ENCODE measurements around the gene RBM19. TPM values are rescaled to one million over a fixed set of nuclear protein-coding genes. Genes with fewer than 3 reads are reported as not detected.

Gene RBM19
- total RNA-seq, 1 donor: 22.6 TPM

DNA sequence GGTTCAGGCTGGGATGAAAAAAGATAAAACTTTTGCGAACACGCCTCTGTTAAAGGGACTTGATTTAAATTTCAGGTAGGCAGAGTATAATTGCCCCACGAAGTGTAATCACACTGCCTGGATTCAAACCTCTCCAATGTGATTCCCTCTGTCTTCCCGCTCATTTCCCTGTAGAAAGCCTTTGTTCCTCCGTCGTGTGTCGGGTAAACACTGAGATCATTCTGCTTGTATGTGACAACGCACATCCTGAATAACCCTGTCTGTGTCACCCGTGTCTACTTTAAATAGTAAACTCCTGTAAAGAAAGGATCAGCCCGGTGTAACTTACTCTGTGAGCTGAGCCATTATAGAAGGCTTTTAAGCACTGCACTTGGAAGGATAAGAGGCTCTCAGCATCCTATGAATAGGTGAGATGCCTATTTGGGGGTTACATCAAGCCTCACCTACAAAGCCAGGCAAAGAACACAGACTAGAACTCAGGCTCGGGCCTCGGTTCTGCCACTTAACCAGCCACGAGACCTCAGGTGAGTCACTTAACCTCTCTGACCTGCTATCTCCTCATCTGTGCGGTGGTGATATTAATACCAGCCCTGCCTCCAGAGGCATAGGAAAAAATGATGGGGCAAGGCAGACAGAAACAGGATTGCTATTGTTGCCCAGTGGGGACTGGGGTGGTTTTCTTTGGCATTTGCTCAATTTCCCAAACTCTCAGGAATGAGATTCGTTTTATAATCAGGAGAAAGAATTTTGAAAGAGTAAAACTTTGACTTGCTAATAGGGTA is 74.2 kb downstream of the RBM19 start:
- DNase-seq (ENCODE audit: low read depth): no peak
- TF ChIP-seq, protein P1, sequence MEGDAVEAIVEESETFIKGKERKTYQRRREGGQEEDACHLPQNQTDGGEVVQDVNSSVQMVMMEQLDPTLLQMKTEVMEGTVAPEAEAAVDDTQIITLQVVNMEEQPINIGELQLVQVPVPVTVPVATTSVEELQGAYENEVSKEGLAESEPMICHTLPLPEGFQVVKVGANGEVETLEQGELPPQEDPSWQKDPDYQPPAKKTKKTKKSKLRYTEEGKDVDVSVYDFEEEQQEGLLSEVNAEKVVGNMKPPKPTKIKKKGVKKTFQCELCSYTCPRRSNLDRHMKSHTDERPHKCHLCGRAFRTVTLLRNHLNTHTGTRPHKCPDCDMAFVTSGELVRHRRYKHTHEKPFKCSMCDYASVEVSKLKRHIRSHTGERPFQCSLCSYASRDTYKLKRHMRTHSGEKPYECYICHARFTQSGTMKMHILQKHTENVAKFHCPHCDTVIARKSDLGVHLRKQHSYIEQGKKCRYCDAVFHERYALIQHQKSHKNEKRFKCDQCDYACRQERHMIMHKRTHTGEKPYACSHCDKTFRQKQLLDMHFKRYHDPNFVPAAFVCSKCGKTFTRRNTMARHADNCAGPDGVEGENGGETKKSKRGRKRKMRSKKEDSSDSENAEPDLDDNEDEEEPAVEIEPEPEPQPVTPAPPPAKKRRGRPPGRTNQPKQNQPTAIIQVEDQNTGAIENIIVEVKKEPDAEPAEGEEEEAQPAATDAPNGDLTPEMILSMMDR (IDR thresholded peaks at IDR 0.05; ENCODE audit: insufficient read depth, low read length): no peak
- H3K4me3 ChIP-seq (ENCODE audit: low read depth, low read length): no peak overlapping the region

- no peak overlapping the region for H3K4me3 ChIP-seq (ENCODE audit: low read depth, low read length)
- TF ChIP-seq, protein P1 (IDR thresholded peaks at IDR 0.05; ENCODE audit: insufficient read depth, low read length): no peak
- no peak for DNase-seq (ENCODE audit: low read depth)
Observed at GRCh38 chr12:113891167-113891692, 74.9 kb downstream of the RBM19 start.

- TF ChIP-seq, protein P1 (IDR thresholded peaks at IDR 0.05; ENCODE audit: insufficient read depth, low read length): no peak
- no peak overlapping the region for H3K4me3 ChIP-seq (ENCODE audit: low read depth, low read length)
- DNase-seq (ENCODE audit: low read depth): no peak
Observed at GRCh38 chr12:113889891-113890581, 76.1 kb downstream of the RBM19 start.

GRCh38 chr12:113889076-113889475 is 77.0 kb downstream of the RBM19 start:
- H3K4me3 ChIP-seq (ENCODE audit: low read depth, low read length): no peak overlapping the region
- TF ChIP-seq, protein P1 (IDR thresholded peaks at IDR 0.05; ENCODE audit: insufficient read depth, low read length): no peak
- peak; percentile 8 for DNase-seq (ENCODE audit: low read depth)

DNA sequence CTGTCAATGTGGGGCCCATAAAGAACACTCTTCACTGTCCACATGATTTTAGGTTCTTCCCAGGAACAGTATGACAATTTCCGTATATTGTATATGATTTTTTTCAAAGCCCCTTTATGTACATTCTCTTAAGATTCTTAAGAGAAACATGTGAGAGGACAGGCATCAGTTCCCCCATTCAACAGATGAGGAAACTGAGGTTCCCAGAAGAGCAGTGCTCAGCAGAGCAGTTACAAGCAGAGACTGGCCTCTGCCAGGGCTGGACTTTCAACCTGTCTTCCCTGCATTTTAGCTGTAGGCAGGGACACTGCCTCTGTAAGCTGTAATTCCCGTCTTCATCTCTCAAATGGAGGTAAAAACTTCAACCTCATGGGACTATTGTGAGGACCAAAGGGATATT is 77.7 kb downstream of the RBM19 start:
- no peak overlapping the region for H3K4me3 ChIP-seq (ENCODE audit: low read depth, low read length)
- TF ChIP-seq, protein P1 (IDR thresholded peaks at IDR 0.05; ENCODE audit: insufficient read depth, low read length): no peak
- DNase-seq (ENCODE audit: low read depth): no peak

GRCh38 chr12:113887906-113888305 is 78.2 kb downstream of the RBM19 start:
- no peak overlapping the region for H3K4me3 ChIP-seq (ENCODE audit: low read depth, low read length)
- DNase-seq (ENCODE audit: low read depth): no peak
- TF ChIP-seq, protein P1 (IDR thresholded peaks at IDR 0.05; ENCODE audit: insufficient read depth, low read length): no peak

Data from fibroblast of the aortic adventitia (primary cell).